Effector memory CD8-positive, alpha-beta T cell (primary cell): Measurements from ENCODE around the gene MTCH1.

Source experiments
- ATAC-seq: fragments of 150-1000 bp; cut with Tn5 transposase; replicated peaks from 2 replicates; pipeline ENCODE4 v1.10.0; 2021; ENCODE audit warnings: mild to moderate bottlenecking, moderate library complexity
- DNase-seq, 3 experiments: peaks; one replicate each; pipeline ENCODE4 v3.0.0; 2021
- H3K27ac Mint-ChIP-seq, 2 donors: one replicate each; pipeline ENCODE4 v1.8.0; 2022; ENCODE audit warnings: mild to moderate bottlenecking in 2 of 2, mixed read lengths in 2 of 2, moderate library complexity in 2 of 2
- H3K27me3 Mint-ChIP-seq, 2 donors: one replicate each; pipeline ENCODE4 v1.8.0; 2022; ENCODE audit warnings: mixed read lengths in 2 of 2
- H3K36me3 Mint-ChIP-seq: one replicate; pipeline ENCODE4 v1.8.0; 2022; ENCODE audit warnings: mild to moderate bottlenecking, moderate library complexity, mixed read lengths; ENCODE audit not compliant: insufficient read depth
- H3K4me1 Mint-ChIP-seq, 2 donors: one replicate each; pipeline ENCODE4 v1.8.0; 2022; ENCODE audit warnings: low read depth in 2 of 2, mixed read lengths in 2 of 2
- H3K4me3 Mint-ChIP-seq, 2 donors: one replicate each; pipeline ENCODE4 v1.8.0; 2022; ENCODE audit warnings: mild to moderate bottlenecking in 2 of 2, mixed read lengths in 2 of 2, moderate library complexity in 2 of 2
- H3K9me3 Mint-ChIP-seq, 2 donors: one replicate each; pipeline ENCODE4 v1.8.0; 2022; ENCODE audit warnings: mixed read lengths in 2 of 2

Gene MTCH1

GRCh38 chr6:36924131-36924530, 61.9 kb downstream of the MTCH1 start:
- no peak overlapping the region for H3K4me3 Mint-ChIP-seq
- DNase-seq = no peak
- H3K36me3 Mint-ChIP-seq = peaks cover 19% of the 10 kb centered on the region
- no peaks in the 10 kb centered on the region for H3K9me3 Mint-ChIP-seq
- no peaks in the 10 kb centered on the region for H3K4me1 Mint-ChIP-seq
- no peaks in the 10 kb centered on the region for H3K27me3 Mint-ChIP-seq
- H3K27ac Mint-ChIP-seq = peak overlapping the region; percentile 55 to 80
- no peak for ATAC-seq

DNA sequence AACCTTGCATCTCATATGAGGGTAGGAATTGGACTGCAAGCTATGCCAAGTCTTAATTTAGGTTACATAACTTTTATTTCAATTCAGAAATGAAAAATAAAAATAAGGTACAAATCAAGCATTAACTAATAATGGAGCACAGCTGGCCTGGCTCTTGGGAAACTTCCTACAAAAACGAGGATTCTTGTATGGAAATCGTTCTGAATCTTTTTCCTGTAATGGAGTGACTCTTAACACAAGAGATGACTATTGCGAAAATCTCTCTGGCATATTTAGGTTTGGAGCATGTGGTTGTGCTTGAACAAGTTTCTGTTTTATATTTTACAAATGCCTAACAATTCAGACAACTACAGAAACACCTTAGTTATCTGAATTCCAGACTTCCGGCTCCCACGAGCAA, 65.5 kb downstream of the MTCH1 start:
- ATAC-seq (no peak), DNase-seq (no peak)
- H3K36me3 Mint-ChIP-seq = peaks cover 17% of the 10 kb centered on the region
- H3K4me1 Mint-ChIP-seq = no peaks in the 10 kb centered on the region
- no peak overlapping the region for H3K4me3 Mint-ChIP-seq
- H3K27me3 Mint-ChIP-seq = no peaks in the 10 kb centered on the region
- H3K9me3 Mint-ChIP-seq = no peaks in the 10 kb centered on the region
- peak overlapping the region in 1 of 2 donors; percentile 23 for H3K27ac Mint-ChIP-seq

DNA sequence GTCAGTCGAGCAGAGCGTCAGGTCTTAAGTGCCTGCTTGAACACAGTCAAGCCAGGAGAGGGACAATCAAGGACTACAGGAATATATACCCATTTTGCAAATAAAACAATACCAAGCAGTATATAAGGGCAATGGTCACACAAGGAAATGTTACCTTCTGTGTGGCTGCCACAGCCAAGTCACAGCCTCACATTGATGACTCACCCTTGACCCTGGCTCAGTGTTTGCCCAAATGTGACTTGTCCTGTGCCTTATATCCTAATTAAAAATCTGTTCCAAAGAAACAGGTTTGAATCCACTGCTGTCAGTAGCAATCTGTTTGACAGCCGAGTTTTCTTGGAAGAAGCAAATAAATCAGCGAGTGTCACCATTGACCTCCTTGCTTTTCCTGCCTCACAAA, 65.9 kb downstream of the MTCH1 start:
- no peaks in the 10 kb centered on the region for H3K27me3 Mint-ChIP-seq

More for the DNA sequence above, 65.9 kb downstream of the MTCH1 start:
- H3K36me3 Mint-ChIP-seq = peaks cover 17% of the 10 kb centered on the region
- H3K27ac Mint-ChIP-seq = no peak overlapping the region
- no peaks in the 10 kb centered on the region for H3K4me1 Mint-ChIP-seq
- ATAC-seq (no peak), DNase-seq (no peak)
- H3K4me3 Mint-ChIP-seq = no peak overlapping the region
- no peaks in the 10 kb centered on the region for H3K9me3 Mint-ChIP-seq
